ENCODE measurements around the gene MACROD2.
"Not testable (repeated sequence)": the region's sequence is repeated elsewhere in the genome, so short reads cannot be mapped to it uniquely, and the experiment has no call there.

The MACROD2 gene

GRCh38 chr20:14989535-14990290 is 994.4 kb downstream of the MACROD2 start:
- Histone ChIP-seq H3K27me3 (ENCODE audit: control insufficient read depth, insufficient read depth, low read length) (no peaks in the 10 kb centered on the region), H3K4me3 (ENCODE audit: low read depth, low read length) (no peak overlapping the region), H3K36me3 (ENCODE audit: control insufficient read depth, insufficient read depth, low read length) (no peaks in the 10 kb centered on the region), H3K4me1 (ENCODE audit: control insufficient read depth, insufficient read depth, low read length) (no peaks in the 10 kb centered on the region), H3K9ac (ENCODE audit: low read depth, low read length) (no peak overlapping the region), H3K9me3 (ENCODE audit: control insufficient read depth, insufficient read depth, low read length) (no peaks in the 10 kb centered on the region)

DNA sequence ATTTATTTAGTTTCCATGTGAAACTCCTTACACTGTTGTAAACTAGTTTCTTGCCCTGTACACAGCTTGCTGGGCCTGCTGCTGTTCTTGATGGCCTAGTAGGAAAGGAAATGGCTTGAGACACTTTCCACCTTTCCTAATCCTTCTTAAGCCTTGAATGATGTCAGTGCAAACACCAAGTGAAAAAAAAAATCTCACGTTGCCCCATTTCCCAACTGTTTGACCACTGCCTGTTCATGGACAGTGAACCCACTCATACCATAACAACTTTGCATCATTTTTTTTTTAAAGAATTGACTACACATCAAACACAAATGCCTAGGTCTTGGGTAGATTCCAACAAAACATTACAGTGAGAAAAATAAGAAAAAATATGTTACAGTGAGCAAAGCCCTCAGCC is 995.7 kb downstream of the MACROD2 start:
- H3K9me3 ChIP-seq (ENCODE audit: control insufficient read depth, insufficient read depth, low read length), result no peaks in the 10 kb centered on the region
- no peak overlapping the region for H3K4me3 ChIP-seq (ENCODE audit: low read depth, low read length)
- no peaks in the 10 kb centered on the region for H3K36me3 ChIP-seq (ENCODE audit: control insufficient read depth, insufficient read depth, low read length)
- H3K9ac ChIP-seq (ENCODE audit: low read depth, low read length), result no peak overlapping the region
- no peaks in the 10 kb centered on the region for H3K27me3 ChIP-seq (ENCODE audit: control insufficient read depth, insufficient read depth, low read length)
- H3K4me1 ChIP-seq (ENCODE audit: control insufficient read depth, insufficient read depth, low read length), result no peaks in the 10 kb centered on the region

- Histone ChIP-seq H3K4me3 (ENCODE audit: low read depth, low read length) (no peak overlapping the region), H3K4me1 (ENCODE audit: control insufficient read depth, insufficient read depth, low read length) (no peaks in the 10 kb centered on the region), H3K36me3 (ENCODE audit: control insufficient read depth, insufficient read depth, low read length) (no peaks in the 10 kb centered on the region), H3K9me3 (ENCODE audit: control insufficient read depth, insufficient read depth, low read length) (no peaks in the 10 kb centered on the region), H3K27me3 (ENCODE audit: control insufficient read depth, insufficient read depth, low read length) (no peaks in the 10 kb centered on the region), H3K9ac (ENCODE audit: low read depth, low read length) (no peak overlapping the region)
Observed at GRCh38 chr20:14992153-14992552, 996.8 kb downstream of the MACROD2 start.

DNA sequence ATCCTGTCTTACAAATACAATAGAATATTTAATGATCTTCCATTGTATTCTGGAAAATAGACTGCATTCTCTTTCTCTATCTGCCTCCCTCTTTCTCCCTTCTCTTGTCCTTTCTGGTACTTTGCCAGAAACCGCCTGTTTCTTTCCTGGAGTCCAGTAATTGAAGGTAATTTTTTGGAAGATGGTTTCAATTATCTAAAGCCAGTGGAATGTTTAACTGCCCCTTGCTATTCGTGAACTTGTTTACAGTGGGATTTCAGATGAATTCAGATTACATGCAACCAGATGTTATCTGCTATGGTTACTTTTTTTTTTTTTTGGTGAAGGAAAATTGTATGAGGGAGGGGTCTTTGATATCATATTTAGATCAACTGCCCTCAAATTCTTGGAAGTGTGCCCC is 997.6 kb downstream of the MACROD2 start:
- Histone ChIP-seq H3K4me1 (ENCODE audit: control insufficient read depth, insufficient read depth, low read length) (no peaks in the 10 kb centered on the region), H3K27me3 (ENCODE audit: control insufficient read depth, insufficient read depth, low read length) (no peaks in the 10 kb centered on the region)

GRCh38 chr20:14996883-14997672 is 1001.8 kb downstream of the MACROD2 start:
- Histone ChIP-seq H3K36me3 (ENCODE audit: control insufficient read depth, insufficient read depth, low read length) (no peaks in the 10 kb centered on the region), H3K9ac (ENCODE audit: low read depth, low read length) (no peak overlapping the region), H3K4me1 (ENCODE audit: control insufficient read depth, insufficient read depth, low read length) (no peaks in the 10 kb centered on the region), H3K9me3 (ENCODE audit: control insufficient read depth, insufficient read depth, low read length) (no peaks in the 10 kb centered on the region), H3K27me3 (ENCODE audit: control insufficient read depth, insufficient read depth, low read length) (no peaks in the 10 kb centered on the region), H3K4me3 (ENCODE audit: low read depth, low read length) (no peak overlapping the region)

More for the DNA sequence above, 997.6 kb downstream of the MACROD2 start:
- Histone ChIP-seq H3K36me3 (ENCODE audit: control insufficient read depth, insufficient read depth, low read length) (no peaks in the 10 kb centered on the region), H3K4me3 (ENCODE audit: low read depth, low read length) (no peak overlapping the region), H3K9ac (ENCODE audit: low read depth, low read length) (no peak overlapping the region), H3K9me3 (ENCODE audit: control insufficient read depth, insufficient read depth, low read length) (no peaks in the 10 kb centered on the region)

- Histone ChIP-seq H3K4me1 (ENCODE audit: control insufficient read depth, insufficient read depth, low read length) (no peaks in the 10 kb centered on the region), H3K9me3 (ENCODE audit: control insufficient read depth, insufficient read depth, low read length) (no peaks in the 10 kb centered on the region), H3K9ac (ENCODE audit: low read depth, low read length) (no peak overlapping the region), H3K27me3 (ENCODE audit: control insufficient read depth, insufficient read depth, low read length) (no peaks in the 10 kb centered on the region), H3K36me3 (ENCODE audit: control insufficient read depth, insufficient read depth, low read length) (no peaks in the 10 kb centered on the region), H3K4me3 (ENCODE audit: low read depth, low read length) (no peak overlapping the region)
Observed at GRCh38 chr20:14997791-14998190, 1002.5 kb downstream of the MACROD2 start.

DNA sequence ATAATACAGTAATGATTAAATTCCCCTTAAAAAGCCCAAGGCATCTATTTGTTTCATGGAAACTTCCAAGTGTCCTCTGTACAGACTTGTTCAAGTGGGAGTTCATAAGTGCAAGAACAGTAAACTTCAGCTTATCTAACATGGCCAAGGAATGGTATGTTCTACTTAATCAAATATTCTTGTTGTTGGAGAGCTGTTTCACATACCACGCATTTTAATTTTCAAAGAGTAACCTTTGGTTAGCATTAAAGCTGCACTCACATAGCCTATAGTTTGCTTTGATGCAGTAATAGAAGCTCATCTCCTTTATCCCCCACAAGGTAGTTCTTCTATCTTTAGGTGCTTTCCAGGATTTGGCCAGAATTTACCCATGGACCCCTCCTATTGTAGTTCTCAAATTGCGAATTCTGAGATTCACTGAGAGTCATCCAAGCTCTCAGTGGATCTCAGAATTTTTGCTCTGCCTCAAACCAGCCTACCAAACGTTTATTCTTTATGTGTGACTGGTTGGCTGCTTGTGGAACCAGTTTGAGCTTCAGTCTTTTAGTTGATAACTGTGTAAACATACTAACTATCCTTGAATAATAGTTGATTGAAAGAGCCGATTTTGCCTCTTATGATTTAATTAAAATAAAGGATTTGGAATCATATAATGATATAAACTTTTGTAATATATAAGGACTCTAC is 1010.1 kb downstream of the MACROD2 start:
- Histone ChIP-seq H3K9me3 (ENCODE audit: control insufficient read depth, insufficient read depth, low read length) (no peaks in the 10 kb centered on the region), H3K4me3 (ENCODE audit: low read depth, low read length) (no peak overlapping the region), H3K27me3 (ENCODE audit: control insufficient read depth, insufficient read depth, low read length) (no peaks in the 10 kb centered on the region), H3K4me1 (ENCODE audit: control insufficient read depth, insufficient read depth, low read length) (peaks cover 5% of the 10 kb centered on the region), H3K36me3 (ENCODE audit: control insufficient read depth, insufficient read depth, low read length) (no peaks in the 10 kb centered on the region), H3K9ac (ENCODE audit: low read depth, low read length) (no peak overlapping the region)

GRCh38 chr20:15011631-15012030 is 1016.3 kb downstream of the MACROD2 start:
- H3K36me3 ChIP-seq (ENCODE audit: control insufficient read depth, insufficient read depth, low read length), result no peaks in the 10 kb centered on the region
- no peaks in the 10 kb centered on the region for H3K27me3 ChIP-seq (ENCODE audit: control insufficient read depth, insufficient read depth, low read length)
- H3K9ac ChIP-seq (ENCODE audit: low read depth, low read length), result no peak overlapping the region
- H3K9me3 ChIP-seq (ENCODE audit: control insufficient read depth, insufficient read depth, low read length), result no peaks in the 10 kb centered on the region
- no peak overlapping the region for H3K4me3 ChIP-seq (ENCODE audit: low read depth, low read length)
- no peaks in the 10 kb centered on the region for H3K4me1 ChIP-seq (ENCODE audit: control insufficient read depth, insufficient read depth, low read length)

GRCh38 chr20:15012566-15012965 is 1017.2 kb downstream of the MACROD2 start:
- no peaks in the 10 kb centered on the region for H3K9me3 ChIP-seq (ENCODE audit: control insufficient read depth, insufficient read depth, low read length)
- no peaks in the 10 kb centered on the region for H3K4me1 ChIP-seq (ENCODE audit: control insufficient read depth, insufficient read depth, low read length)
- H3K4me3 ChIP-seq (ENCODE audit: low read depth, low read length), result no peak overlapping the region
- no peaks in the 10 kb centered on the region for H3K27me3 ChIP-seq (ENCODE audit: control insufficient read depth, insufficient read depth, low read length)
- H3K36me3 ChIP-seq (ENCODE audit: control insufficient read depth, insufficient read depth, low read length), result no peaks in the 10 kb centered on the region
- no peak overlapping the region for H3K9ac ChIP-seq (ENCODE audit: low read depth, low read length)

- not testable (repeated sequence) for H3K36me3 ChIP-seq (ENCODE audit: control insufficient read depth, insufficient read depth, low read length); H3K9me3 ChIP-seq (ENCODE audit: control insufficient read depth, insufficient read depth, low read length); H3K4me3 ChIP-seq (ENCODE audit: low read depth, low read length); H3K4me1 ChIP-seq (ENCODE audit: control insufficient read depth, insufficient read depth, low read length); H3K27me3 ChIP-seq (ENCODE audit: control insufficient read depth, insufficient read depth, low read length); H3K9ac ChIP-seq (ENCODE audit: low read depth, low read length)
Observed at GRCh38 chr20:15016875-15017274, 1021.6 kb downstream of the MACROD2 start.

GRCh38 chr20:15018966-15019365 is 1023.6 kb downstream of the MACROD2 start:
- no peaks in the 10 kb centered on the region for H3K36me3 ChIP-seq (ENCODE audit: control insufficient read depth, insufficient read depth, low read length)
- H3K9ac ChIP-seq (ENCODE audit: low read depth, low read length), result no peak overlapping the region
- H3K9me3 ChIP-seq (ENCODE audit: control insufficient read depth, insufficient read depth, low read length), result no peaks in the 10 kb centered on the region
- H3K4me3 ChIP-seq (ENCODE audit: low read depth, low read length), result no peak overlapping the region
- no peaks in the 10 kb centered on the region for H3K27me3 ChIP-seq (ENCODE audit: control insufficient read depth, insufficient read depth, low read length)
- no peaks in the 10 kb centered on the region for H3K4me1 ChIP-seq (ENCODE audit: control insufficient read depth, insufficient read depth, low read length)

All from iPS-15b (cell line).